Measurements from ENCODE around the gene PSMC5. TPM values are rescaled to one million over a fixed set of nuclear protein-coding genes. Genes with fewer than 3 reads are reported as not detected.
"Not testable (repeated sequence)": the region's sequence is repeated elsewhere in the genome, so short reads cannot be mapped to it uniquely, and the experiment has no call there.

PSMC5 gene
- total and polyA plus RNA-seq, 10 donors, result 74.5 to 175 (median 99.9) TPM

- 64 to 93% (median 82%) methylated on average over 3 to 8 of the region's 8 CpGs for WGBS, 5 donors
- DNase-seq; intact Hi-C loops (cut with DNase I; ENCODE audit: low total_unique reads); H3K27ac ChIP-seq; H3K4me3 ChIP-seq; H3K9me3 ChIP-seq; H3K27me3 ChIP-seq (replicated peaks in 1 of 7); H3K4me1 ChIP-seq; H3K36me3 ChIP-seq: not testable (repeated sequence)
These were observed 46.9 kb downstream of the PSMC5 start for GRCh38 chr17:63874061-63874626.

DNA sequence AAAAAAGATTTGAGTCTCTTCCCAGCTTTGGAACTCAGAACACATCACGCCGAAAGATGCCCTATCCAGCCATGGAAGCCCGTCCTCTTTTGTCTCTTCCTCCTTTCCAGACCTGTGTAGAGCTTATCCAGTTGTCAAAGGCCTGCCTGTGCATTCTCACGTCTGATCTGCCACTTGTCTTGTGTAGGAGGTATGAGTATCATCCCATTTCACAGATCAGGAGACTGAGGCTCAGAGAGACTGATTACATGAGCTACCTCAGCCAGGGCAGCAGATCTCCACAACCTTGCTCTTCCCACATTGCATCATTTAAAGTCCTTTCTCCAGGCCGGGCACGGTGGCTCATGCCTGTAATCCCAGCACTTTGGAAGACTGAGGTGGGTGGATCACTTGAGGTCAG, 47.5 kb downstream of the PSMC5 start:
- H3K9me3 ChIP-seq; H3K4me3 ChIP-seq; intact Hi-C loops (cut with DNase I; ENCODE audit: low total_unique reads); H3K27ac ChIP-seq; H3K27me3 ChIP-seq (replicated peaks in 1 of 7); H3K4me1 ChIP-seq; H3K36me3 ChIP-seq; DNase-seq: not testable (repeated sequence)
- WGBS, 5 donors, result 76 to 90% (median 84%) methylated on average over 6 of the region's 6 CpGs

- DNase-seq; H3K27me3 ChIP-seq (replicated peaks in 1 of 7); intact Hi-C loops (cut with DNase I; ENCODE audit: low total_unique reads); H3K4me3 ChIP-seq; H3K4me1 ChIP-seq; H3K36me3 ChIP-seq; H3K9me3 ChIP-seq; H3K27ac ChIP-seq: not testable (repeated sequence)
- 78 to 87% (median 83%) methylated on average over 9 of the region's 9 CpGs for WGBS, 5 donors
These were observed 51.2 kb downstream of the PSMC5 start for GRCh38 chr17:63878413-63878812.

DNA sequence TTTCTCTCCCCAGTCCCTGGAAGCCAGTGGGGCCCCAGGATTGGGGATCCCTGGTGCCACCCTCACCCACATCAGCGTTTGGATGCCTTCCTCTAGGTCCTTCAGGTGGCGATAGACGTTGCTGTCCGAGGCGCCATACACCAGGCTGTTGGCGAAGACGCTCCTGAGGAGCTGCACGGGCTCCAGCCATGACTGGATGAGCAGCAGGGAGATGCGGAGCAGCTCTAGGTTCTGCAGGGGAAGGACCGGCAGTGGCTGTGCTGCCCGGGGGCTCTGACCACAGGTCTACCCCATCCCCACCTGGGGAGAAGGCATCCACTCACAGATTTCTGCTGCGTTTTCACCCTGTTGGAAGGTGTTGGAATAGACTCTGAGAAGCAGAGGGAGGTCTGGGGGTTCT, 53.5 kb downstream of the PSMC5 start:
- H3K36me3 ChIP-seq, result no peaks in the 10 kb centered on the region
- H3K4me3 ChIP-seq, result no peak overlapping the region
- peaks cover 0 to 5% (median 0%) of the 10 kb centered on the region in 7 donors for H3K27me3 ChIP-seq (replicated peaks in 1 of 7)
- H3K4me1 ChIP-seq, result peaks cover 0 to 3% (median 0%) of the 10 kb centered on the region in 6 donors
- H3K9me3 ChIP-seq, result no peaks in the 10 kb centered on the region
- intact Hi-C loops (cut with DNase I; ENCODE audit: low total_unique reads), result no loop called here
- H3K27ac ChIP-seq, result no peak overlapping the region
- 83 to 94% (median 85%) methylated on average over 10 to 12 of the region's 12 CpGs for WGBS, 5 donors
- TF ChIP-seq POLR2A (IDR thresholded peaks at IDR 0.05) (no peak), CTCF (IDR thresholded peaks at IDR 0.05 in 8 of 11, conservative IDR thresholded peaks at IDR 0.05 in 3 of 11) (no peak), POLR2AphosphoS5 (IDR thresholded peaks at IDR 0.05) (no peak)
- DNase-seq, result no peak

- intact Hi-C loops (cut with DNase I; ENCODE audit: low total_unique reads); H3K9me3 ChIP-seq; DNase-seq; H3K4me1 ChIP-seq; H3K27me3 ChIP-seq (replicated peaks in 1 of 7); H3K27ac ChIP-seq; H3K4me3 ChIP-seq; H3K36me3 ChIP-seq: not testable (repeated sequence)
- WGBS, 5 donors, result 75 to 93% (median 78%) methylated on average over 11 of the region's 11 CpGs
These were observed 54.1 kb downstream of the PSMC5 start for GRCh38 chr17:63881337-63881736.

Other genes with a start within 250 kb of the PSMC5 start
- gene TACO1, start 226.5 kb upstream of the PSMC5 start, total RNA-seq, result 10 to 100 TPM; 10.6 to 16.8 (median 14.9) TPM
- gene TACO1, start 226.5 kb upstream of the PSMC5 start, polyA plus RNA-seq, result 10 to 100 TPM; 14.6 to 19.1 (median 16.9) TPM
- 100 to 1,000 TPM in 2 of 7 donors, 10 to 100 TPM in 5; 69.9 to 125 (median 94.9) TPM for gene MAP3K3, start 205.0 kb upstream of the PSMC5 start, total RNA-seq
- gene MAP3K3, start 205.0 kb upstream of the PSMC5 start, polyA plus RNA-seq, result 10 to 100 TPM; 12.2 to 34.1 (median 17.3) TPM
- gene LIMD2, start 127.3 kb upstream of the PSMC5 start, total RNA-seq, result 100 to 1,000 TPM; 211 to 381 (median 249) TPM
- 100 to 1,000 TPM; 414 to 554 (median 480) TPM for gene LIMD2, start 127.3 kb upstream of the PSMC5 start, polyA plus RNA-seq
- gene STRADA, start 85.6 kb upstream of the PSMC5 start, total RNA-seq, result 10 to 100 TPM; 43.9 to 72.0 (median 60.7) TPM
- 10 to 100 TPM; 20.5 to 31.3 (median 26.6) TPM for gene STRADA, start 85.6 kb upstream of the PSMC5 start, polyA plus RNA-seq
- 10 to 100 TPM; 50.7 to 74.0 (median 63.6) TPM for gene CCDC47, start 53.8 kb upstream of the PSMC5 start, total RNA-seq
- 10 to 100 TPM in 2 of 3 donors, 1 to 10 TPM in 1; 8.9 to 15.7 (median 13.1) TPM for gene CCDC47, start 53.8 kb upstream of the PSMC5 start, polyA plus RNA-seq
- 100 to 1,000 TPM; 107 to 136 (median 126) TPM for gene DDX42, start 53.3 kb upstream of the PSMC5 start, total RNA-seq
- 10 to 100 TPM; 45.0 to 70.5 (median 61.8) TPM for gene DDX42, start 53.3 kb upstream of the PSMC5 start, polyA plus RNA-seq
- 10 to 100 TPM; 26.1 to 45.7 (median 37.7) TPM for gene FTSJ3, start 232 bp downstream of the PSMC5 start, total RNA-seq
- 10 to 100 TPM; 13.5 to 22.9 (median 16.3) TPM for gene FTSJ3, start 232 bp downstream of the PSMC5 start, polyA plus RNA-seq
- gene SMARCD2, start 15.3 kb downstream of the PSMC5 start, total RNA-seq, result 100 to 1,000 TPM in 3 of 7 donors, 10 to 100 TPM in 4; 76.5 to 154 (median 95.7) TPM
- 10 to 100 TPM; 47.3 to 84.8 (median 57.9) TPM for gene SMARCD2, start 15.3 kb downstream of the PSMC5 start, polyA plus RNA-seq
- gene CSH2, start 46.2 kb downstream of the PSMC5 start, total RNA-seq, result not detected
- not detected for gene CSH2, start 46.2 kb downstream of the PSMC5 start, polyA plus RNA-seq
- not detected for gene GH2, start 54.5 kb downstream of the PSMC5 start, total RNA-seq
- not detected for gene GH2, start 54.5 kb downstream of the PSMC5 start, polyA plus RNA-seq
- not detected for gene CSH1, start 69.1 kb downstream of the PSMC5 start, total RNA-seq
- not detected for gene CSH1, start 69.1 kb downstream of the PSMC5 start, polyA plus RNA-seq
- not detected for gene CSHL1, start 83.8 kb downstream of the PSMC5 start, total RNA-seq
- under 1 TPM in 1 of 3 donors, not detected in 2; 0.06 TPM for gene CSHL1, start 83.8 kb downstream of the PSMC5 start, polyA plus RNA-seq
- 1 to 10 TPM in 2 of 7 donors, under 1 TPM in 3, not detected in 2; 0.47 to 1.4 (median 0.79) TPM for gene GH1, start 91.4 kb downstream of the PSMC5 start, total RNA-seq
- 1 to 10 TPM in 1 of 3 donors, under 1 TPM in 2; 0.29 to 1.5 (median 0.65) TPM for gene GH1, start 91.4 kb downstream of the PSMC5 start, polyA plus RNA-seq
- gene CD79B, start 104.9 kb downstream of the PSMC5 start, total RNA-seq, result 100 to 1,000 TPM; 149 to 226 (median 192) TPM
- 100 to 1,000 TPM; 386 to 659 (median 624) TPM for gene CD79B, start 104.9 kb downstream of the PSMC5 start, polyA plus RNA-seq
- 1 to 10 TPM in 5 of 7 donors, under 1 TPM in 2; 0.54 to 4.0 (median 1.3) TPM for gene SCN4A, start 145.5 kb downstream of the PSMC5 start, total RNA-seq
- gene SCN4A, start 145.5 kb downstream of the PSMC5 start, polyA plus RNA-seq, result under 1 TPM; 0.14 to 0.70 (median 0.26) TPM
- 1 to 10 TPM; 1.6 to 9.1 (median 3.5) TPM for gene PRR29, start 170.9 kb downstream of the PSMC5 start, total RNA-seq
- 1 to 10 TPM in 1 of 3 donors, under 1 TPM in 2; 0.65 to 3.6 (median 0.73) TPM for gene PRR29, start 170.9 kb downstream of the PSMC5 start, polyA plus RNA-seq
- gene ICAM2, start 193.2 kb downstream of the PSMC5 start, total RNA-seq, result 100 to 1,000 TPM; 136 to 412 (median 275) TPM
- 100 to 1,000 TPM in 1 of 3 donors, 10 to 100 TPM in 2; 79.2 to 108 (median 86.7) TPM for gene ICAM2, start 193.2 kb downstream of the PSMC5 start, polyA plus RNA-seq

All from spleen (tissue), 11 donors.